Measurements from ENCODE around the gene ARHGAP15.

DNA sequence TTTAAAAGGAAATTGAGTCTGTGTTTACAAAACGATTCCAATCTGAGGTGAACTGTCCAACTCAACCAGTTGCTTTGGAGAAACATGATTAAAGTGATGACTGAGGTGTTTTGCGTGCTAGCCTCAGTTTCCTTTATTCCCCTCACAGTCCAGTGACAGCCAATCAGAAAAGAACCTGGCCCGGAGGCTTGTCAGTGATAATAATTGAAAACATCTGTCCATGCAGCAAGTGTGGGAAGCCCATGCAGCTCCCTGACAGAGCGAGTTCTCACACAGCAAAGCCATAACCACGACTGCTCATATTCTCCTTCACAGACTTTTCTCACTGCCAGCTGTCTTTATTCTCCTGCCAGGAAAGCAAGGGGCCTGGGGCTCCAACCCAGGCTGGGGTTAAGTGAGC, 613.4 kb downstream of the ARHGAP15 start:
- no peak for TF ChIP-seq EZH2 (IDR thresholded peaks at IDR 0.05; ENCODE audit: low read length, missing control alignments)
- TF ChIP-seq, protein P1, sequence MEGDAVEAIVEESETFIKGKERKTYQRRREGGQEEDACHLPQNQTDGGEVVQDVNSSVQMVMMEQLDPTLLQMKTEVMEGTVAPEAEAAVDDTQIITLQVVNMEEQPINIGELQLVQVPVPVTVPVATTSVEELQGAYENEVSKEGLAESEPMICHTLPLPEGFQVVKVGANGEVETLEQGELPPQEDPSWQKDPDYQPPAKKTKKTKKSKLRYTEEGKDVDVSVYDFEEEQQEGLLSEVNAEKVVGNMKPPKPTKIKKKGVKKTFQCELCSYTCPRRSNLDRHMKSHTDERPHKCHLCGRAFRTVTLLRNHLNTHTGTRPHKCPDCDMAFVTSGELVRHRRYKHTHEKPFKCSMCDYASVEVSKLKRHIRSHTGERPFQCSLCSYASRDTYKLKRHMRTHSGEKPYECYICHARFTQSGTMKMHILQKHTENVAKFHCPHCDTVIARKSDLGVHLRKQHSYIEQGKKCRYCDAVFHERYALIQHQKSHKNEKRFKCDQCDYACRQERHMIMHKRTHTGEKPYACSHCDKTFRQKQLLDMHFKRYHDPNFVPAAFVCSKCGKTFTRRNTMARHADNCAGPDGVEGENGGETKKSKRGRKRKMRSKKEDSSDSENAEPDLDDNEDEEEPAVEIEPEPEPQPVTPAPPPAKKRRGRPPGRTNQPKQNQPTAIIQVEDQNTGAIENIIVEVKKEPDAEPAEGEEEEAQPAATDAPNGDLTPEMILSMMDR (conservative IDR thresholded peaks at IDR 0.05 in 1 of 2, IDR thresholded peaks at IDR 0.05 in 1 of 2; ENCODE audit: low read depth in 1 of 2, low read length in 2 of 2), result no peak

Measured in fibroblast of lung (primary cell).